Fibroblast of the aortic adventitia (primary cell): ENCODE data around the gene TLE6. TPM values are rescaled to one million over a fixed set of nuclear protein-coding genes. Genes with fewer than 3 reads are reported as not detected.
"Not testable (repeated sequence)": the region's sequence is repeated elsewhere in the genome, so short reads cannot be mapped to it uniquely, and the experiment has no call there.

Experiments
- DNase-seq: peaks from one replicate; pipeline ENCODE4 v3.0.0-alpha.2; 2010; ENCODE audit warnings: low read depth
- H3K4me3 ChIP-seq: 2 replicates; pipeline ENCODE4 v1.5.1; 2011; ENCODE audit warnings: low read depth, mild to moderate bottlenecking, control low read depth, low read length, moderate library complexity
- total RNA-seq: library from RNA; depleted of rRNA; stranded (reverse); fragments of >200 nt; gene quantifications from 2 replicates; pipeline ENCODE4 v1.2.3, GENCODE V29; 2012; ENCODE audit warnings: low replicate concordance
- TF ChIP-seq, protein P1 (sequence below): IDR thresholded peaks from 2 replicates; pipeline ENCODE4 v1.5.1; 2011; ENCODE audit warnings: mild to moderate bottlenecking, low read length, control low read depth, inconsistent platforms; ENCODE audit not compliant: insufficient read depth

The TLE6 gene
- total RNA-seq, 1 donor, result 0.18 TPM

GRCh38 chr19:2986951-2987524, 9.7 kb downstream of the TLE6 start:
- DNase-seq, result no peak
- no peak overlapping the region for H3K4me3 ChIP-seq
- TF ChIP-seq, protein P1, sequence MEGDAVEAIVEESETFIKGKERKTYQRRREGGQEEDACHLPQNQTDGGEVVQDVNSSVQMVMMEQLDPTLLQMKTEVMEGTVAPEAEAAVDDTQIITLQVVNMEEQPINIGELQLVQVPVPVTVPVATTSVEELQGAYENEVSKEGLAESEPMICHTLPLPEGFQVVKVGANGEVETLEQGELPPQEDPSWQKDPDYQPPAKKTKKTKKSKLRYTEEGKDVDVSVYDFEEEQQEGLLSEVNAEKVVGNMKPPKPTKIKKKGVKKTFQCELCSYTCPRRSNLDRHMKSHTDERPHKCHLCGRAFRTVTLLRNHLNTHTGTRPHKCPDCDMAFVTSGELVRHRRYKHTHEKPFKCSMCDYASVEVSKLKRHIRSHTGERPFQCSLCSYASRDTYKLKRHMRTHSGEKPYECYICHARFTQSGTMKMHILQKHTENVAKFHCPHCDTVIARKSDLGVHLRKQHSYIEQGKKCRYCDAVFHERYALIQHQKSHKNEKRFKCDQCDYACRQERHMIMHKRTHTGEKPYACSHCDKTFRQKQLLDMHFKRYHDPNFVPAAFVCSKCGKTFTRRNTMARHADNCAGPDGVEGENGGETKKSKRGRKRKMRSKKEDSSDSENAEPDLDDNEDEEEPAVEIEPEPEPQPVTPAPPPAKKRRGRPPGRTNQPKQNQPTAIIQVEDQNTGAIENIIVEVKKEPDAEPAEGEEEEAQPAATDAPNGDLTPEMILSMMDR, result no peak

- no peak overlapping the region for H3K4me3 ChIP-seq
- no peak for DNase-seq
- TF ChIP-seq, protein P1, result no peak
Measured at GRCh38 chr19:2987797-2988196, 10.4 kb downstream of the TLE6 start.

- DNase-seq, result no peak
- TF ChIP-seq, protein P1, result no peak
- no peak overlapping the region for H3K4me3 ChIP-seq
Measured at GRCh38 chr19:2988568-2988967, 11.2 kb downstream of the TLE6 start.

DNA sequence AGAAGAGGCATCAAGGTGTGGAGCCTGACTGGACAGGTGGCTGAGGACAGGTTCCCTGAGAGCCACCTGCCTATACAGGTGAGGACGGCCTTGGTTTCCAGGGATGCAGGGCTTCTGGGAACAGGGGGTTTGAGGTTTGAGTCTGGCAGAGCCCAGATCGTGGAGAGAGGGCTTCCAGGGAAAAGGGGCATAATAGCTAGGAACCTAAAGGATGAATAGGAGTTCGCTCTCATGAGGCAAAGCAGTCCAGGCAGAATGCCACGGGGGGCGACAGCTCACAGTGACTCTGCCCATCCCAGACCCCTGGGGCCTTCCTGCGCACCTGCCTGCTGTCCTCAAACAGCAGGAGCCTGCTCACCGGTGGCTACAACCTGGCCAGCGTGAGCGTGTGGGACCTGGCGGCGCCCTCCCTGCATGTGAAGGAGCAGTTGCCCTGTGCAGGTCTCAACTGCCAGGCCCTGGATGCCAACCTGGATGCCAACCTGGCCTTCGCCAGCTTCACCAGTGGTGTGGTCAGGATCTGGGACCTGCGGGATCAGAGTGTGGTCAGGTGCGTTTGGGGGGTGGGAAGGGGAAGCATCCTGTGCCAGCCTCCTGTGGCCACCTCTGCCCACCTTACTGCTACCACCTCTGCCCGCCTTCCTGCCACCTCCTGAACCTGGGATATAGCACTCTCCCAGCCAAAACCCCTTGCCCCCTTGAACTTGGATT, 12.0 kb downstream of the TLE6 start:
- no peak overlapping the region for H3K4me3 ChIP-seq
- DNase-seq, result no peak
- TF ChIP-seq, protein P1, result no peak

- DNase-seq, H3K4me3 ChIP-seq: not testable (repeated sequence)
Measured at GRCh38 chr19:2992333-2992732, 15.0 kb downstream of the TLE6 start.

DNA sequence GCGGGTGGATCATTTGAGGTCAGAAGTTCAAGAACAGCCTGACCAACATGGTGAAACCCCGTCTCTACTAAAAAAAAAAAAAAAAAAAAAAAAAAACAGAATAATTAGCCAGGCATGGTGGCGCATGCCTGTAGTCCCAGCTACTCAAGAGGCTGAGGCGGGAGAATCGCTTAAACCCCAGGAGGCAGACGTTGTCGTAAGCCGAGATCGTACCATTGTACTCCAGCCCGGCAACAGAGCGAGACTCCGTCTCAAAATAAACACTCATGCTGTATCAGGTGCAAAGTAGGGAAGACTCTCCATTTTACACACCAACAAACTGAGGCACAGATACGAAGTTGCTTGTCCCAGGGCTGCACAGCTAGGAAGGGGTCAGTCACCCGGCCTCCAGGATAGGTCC, 15.6 kb downstream of the TLE6 start:
- no peak overlapping the region for H3K4me3 ChIP-seq
- TF ChIP-seq, protein P1, result no peak
- DNase-seq, result no peak

- TF ChIP-seq, protein P1, result no peak
- no peak for DNase-seq
- H3K4me3 ChIP-seq, result no peak overlapping the region
Measured at GRCh38 chr19:2993579-2993978, 16.2 kb downstream of the TLE6 start.
